NCI-H748 (cell line): ENCODE measurements around the gene PSMB5.

Source experiments
- DNase-seq: peaks from one replicate; lab custom pipeline; 2025; ENCODE audit not compliant: unreplicated experiment; lab: John Stamatoyannopoulos, UW

The PSMB5 gene

GRCh38 chr14:23060536-23061260 lies 26.0 kb upstream of the PSMB5 start:
- no peak for DNase-seq

GRCh38 chr14:23058654-23059504 lies 24.2 kb upstream of the PSMB5 start:
- DNase-seq = no peak

DNA sequence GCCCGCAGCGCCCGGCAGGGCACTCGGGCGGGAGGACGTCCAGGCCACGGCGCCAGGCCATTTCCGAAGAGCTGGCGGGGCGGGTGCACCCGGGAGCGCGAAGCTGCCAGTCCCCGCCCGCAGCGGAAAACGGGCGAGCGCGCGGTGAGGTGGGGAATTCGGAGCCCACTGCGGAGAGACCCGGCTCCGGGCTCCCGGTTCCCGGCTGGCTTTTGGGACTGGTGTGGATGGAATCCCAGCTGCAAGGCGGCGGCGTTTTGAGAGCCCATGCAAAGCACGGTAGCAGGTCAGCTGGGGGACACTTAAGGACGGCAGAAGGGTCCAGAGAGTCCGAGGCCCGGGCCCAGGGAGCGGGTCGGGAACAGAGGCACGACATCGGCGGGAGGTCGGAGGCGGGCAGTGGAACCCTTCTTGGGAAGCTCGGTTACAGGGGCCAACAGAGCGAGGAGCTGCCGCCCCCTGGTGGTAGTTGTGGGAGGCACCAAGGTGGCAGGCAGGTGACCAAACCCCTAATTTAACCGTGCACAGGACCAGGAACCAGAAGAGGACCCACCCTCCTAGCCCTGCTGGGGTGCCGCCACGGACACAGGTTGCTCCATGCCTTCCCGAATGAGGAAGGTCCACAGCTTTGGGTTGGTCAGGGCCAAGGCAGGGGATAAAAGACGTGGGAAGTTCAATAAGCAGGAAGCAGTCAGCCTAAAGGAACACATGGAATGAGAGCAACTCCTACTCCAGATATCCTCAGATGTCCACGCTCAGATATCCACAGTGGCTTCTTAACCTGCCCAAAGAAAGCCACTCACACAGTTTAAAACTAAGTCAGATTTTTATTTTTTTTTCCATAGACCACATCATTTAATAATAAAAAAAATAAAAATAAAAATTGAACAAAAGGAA lies 23.3 kb upstream of the PSMB5 start:
- DNase-seq = no peak

DNA sequence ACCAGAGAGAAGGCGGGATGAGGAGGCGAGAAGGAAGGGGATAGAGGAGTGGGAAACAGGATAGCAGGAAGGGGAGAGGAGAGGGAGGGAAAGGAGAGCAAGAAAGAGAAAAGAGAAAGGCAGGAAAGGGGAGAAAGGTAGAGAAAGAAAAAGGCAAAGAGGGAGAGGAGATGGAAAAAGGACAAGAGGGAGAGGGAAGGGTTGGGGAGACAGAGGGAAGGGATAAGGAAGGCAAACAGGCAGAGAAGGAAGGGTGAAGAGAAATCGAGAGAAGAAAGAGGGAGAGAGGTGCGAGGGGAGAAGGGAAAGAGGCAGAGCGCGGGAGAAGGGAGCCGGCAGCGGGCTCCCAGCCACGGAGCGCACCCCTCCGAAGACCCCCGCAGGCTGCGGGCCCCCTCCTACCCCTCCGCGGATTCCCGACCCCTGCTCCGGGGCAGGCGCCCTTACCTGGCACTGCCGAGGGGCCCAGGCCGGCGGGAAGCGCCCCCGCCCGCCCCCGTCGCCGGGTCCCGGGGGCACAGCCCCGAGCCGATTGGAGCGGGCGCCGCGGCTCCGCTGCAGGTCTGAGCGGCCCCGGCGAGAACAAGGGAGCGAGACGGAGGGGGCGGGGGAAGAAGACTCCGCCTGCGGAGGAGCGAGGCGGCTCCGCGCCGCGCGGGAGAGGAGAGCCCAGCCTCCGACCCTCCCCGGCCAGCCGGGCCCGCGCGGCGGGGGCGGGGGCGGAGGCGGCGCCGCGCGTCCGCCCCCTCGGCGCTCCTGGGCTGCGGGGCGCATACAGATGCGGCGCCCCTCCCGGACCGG lies 22.5 kb upstream of the PSMB5 start, which contains the start of gene CDH24:
TSS of gene CDH24 (minus strand) at position 565 of the 801 bp plus-strand sequence. CDS start 1,787 bp downstream, outside the sequence.
- DNase-seq = no peak

DNA sequence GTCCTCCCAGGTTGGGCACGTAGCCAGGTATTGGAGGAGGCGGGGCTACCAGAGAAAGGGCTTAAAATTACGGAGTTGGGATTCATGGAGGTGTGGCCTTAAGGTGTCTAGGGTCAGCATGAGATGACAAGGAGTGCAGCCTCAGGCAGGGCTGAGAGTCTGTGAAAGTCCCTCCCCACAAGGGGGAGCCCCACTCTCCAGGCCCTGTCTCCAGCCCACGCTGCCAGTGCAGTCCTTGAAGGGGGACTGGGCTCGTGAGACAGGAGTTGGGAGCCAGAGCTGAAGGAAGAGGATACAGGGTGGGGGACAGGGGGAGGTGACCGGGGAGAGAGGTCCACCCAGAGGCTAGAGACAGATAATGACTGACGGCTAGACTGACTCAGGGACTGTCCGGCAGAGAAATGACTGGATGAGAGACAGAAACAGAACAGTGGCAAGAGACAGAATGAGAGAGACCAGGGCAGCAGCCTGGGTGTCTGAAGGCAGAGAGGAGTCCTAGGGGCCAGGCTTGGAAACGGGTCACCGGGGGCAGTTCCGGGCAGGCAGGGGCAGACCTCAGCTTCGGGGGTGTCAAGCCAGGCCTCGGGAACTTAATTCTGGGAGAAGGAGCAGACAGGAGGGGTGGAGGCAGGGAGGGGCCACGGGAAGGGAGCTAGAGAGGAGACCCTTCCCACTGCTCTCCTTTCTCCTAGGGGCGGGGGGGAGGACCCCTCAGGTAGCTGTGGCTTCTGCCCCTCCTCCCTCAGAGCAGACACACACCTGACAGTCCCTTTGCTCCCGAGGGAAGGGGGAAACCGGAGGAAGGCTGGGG lies 21.6 kb upstream of the PSMB5 start:
- DNase-seq = no peak

- no peak for DNase-seq
Measured at GRCh38 chr14:23055621-23056144, 21.0 kb upstream of the PSMB5 start.

DNA sequence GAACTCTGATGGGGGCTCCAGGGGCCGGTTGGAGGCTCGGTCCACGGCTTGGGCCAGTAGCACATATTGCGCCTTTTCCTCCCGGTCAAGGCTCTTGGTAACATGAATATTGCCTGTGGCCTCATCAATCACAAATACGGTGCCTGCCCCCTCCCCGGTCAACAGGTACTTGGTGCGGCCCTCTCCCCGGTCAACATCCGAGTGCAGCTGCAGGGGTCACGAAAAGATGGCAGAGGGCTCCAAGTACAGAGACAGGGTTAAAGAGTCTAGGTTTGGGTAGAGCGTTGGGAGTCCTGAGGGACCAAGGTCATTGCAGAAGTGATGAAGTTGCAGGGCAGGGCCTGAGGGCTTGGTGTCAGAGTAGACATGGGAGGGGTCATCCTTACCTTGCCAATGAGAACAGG lies 20.4 kb upstream of the PSMB5 start:
- DNase-seq = no peak

GRCh38 chr14:23054000-23054811 lies 19.5 kb upstream of the PSMB5 start:
- DNase-seq = no peak

- no peak for DNase-seq
Measured at GRCh38 chr14:23053426-23053825, 18.7 kb upstream of the PSMB5 start.

DNA sequence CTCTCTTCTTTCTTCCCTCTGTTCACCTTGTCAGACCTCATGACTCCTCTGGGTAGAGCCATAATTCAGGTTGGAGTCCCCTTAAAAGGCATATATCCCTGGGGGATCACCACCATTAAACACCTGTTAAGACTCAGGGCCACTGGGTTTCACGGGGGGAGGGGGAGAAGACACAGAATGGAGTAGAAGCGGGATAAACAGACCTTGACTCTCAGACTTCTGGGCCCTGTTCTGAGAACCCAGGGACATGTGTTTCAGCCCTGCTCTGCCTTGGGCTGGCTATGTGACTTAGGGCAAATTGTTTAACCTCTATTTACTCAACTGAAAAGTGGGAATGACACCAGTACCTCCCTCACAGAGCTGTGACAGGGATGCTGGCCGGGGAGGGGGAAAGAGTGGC lies 18.0 kb upstream of the PSMB5 start:
- DNase-seq = no peak

DNA sequence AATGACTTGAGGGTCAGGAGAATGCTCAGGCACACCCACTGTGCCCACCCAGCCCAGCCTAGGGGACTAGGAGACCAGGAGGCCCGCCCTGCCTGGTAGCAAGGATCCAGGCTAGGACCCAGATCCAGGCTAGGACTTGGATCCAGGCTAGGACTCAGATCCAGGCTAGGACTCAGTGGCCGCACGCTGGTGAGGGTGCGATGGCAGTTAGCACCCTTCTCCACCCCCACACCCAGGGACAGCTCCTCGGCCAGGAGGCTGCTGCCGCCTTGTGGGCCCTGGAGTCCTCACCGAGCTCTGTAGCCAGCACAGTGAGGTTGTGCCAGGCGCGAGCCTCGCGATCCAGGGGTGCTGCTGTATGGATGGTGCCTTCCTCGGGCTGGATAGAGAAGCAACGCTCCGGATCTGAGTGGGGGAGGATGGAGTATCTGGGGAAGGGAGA lies 17.5 kb upstream of the PSMB5 start:
- no peak for DNase-seq

DNA sequence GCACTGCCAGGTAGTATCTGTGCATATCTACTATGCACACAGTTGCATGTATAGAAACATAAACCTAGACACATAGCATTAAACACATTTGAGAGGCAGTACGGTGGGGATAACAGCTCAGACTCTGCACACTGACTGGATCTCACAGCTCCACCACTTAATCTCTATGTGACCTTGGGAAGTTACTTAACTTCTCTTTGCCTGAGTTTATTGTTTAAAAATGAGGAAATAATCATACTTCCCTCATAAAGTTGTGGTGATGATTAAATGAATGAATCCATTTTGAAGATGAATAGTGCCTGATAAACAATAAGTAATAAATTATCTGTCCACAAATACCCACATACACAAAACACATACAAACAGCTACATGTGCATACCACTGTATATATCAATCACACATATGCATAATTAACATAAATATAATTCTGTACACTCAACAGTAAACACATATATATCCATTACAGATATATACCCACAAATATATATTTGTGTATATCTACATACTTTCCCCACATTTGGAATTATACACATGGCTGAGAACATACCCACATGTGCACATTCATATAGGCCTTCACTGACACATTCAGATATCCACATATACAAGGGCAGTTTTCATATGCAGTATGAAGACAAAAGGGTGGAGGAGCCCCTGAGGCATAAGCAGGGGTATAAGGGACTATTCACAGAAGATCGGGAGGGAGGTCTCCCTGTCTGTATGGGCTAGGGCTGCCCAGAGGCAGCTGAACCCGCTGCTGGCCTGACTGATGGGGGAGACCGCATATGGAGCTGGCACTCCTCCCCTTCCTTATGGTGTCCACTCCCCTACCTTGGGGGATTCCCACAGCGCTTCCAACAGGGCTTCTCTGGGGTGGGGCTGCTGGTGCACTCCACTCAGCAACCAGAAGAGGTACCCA lies 16.7 kb upstream of the PSMB5 start:
- DNase-seq = no peak

DNA sequence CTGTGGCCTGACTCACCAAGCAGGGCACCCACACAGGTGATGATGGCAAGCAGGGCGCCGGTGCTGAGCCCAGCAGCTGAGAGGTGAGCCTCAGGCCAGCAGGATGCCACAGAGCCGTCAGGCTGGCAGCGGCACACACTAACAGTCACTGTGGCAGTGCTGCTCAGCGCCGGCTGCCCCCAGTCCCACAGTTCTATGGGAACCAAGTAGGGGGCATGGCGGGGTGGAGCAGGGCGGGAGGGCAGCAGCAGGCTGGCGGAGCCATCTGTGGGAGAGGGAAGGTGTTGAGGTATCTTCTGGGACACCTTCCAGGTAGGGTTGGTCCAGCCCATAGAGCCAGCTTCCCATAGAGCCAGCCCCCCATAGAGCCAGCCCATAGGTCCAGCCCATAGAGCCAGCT lies 14.3 kb upstream of the PSMB5 start:
- DNase-seq = no peak

GRCh38 chr14:23047751-23048693 lies 13.3 kb upstream of the PSMB5 start:
- no peak for DNase-seq

DNA sequence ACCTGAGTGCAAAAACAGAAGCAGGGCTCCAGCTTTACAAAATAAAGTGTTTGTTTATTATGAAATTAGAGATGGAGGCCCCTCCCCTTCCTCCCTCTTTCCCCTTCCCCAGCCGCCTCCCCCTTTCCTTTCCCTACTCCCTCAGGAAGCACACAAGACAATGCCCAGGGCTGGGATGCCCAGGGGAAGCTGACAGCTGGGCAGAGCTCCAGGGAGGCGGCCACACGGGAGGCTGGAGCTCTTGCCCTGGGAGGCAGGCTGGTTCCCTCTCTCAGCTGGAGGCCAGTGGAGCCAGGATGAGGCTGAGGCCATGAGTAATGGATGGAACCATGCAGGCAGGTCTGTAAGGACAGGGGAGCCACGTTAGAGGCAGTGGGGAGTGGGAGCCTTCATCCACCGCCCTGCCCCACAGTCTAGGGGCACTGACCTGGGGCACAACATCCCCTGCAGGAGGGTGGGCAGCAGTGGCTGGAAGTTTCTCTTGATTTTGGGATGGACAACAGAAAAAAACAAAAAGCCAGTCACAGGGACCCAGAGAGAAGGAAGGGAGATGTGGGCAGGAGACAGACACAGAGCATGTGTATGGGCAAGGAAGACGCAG lies 12.4 kb upstream of the PSMB5 start:
- no peak for DNase-seq
